Left renal pelvis (tissue), 4 donors: Measurements from ENCODE around the gene KRCC1. TPM values are rescaled to one million over a fixed set of nuclear protein-coding genes. Genes with fewer than 3 reads are reported as not detected.
"Not testable (repeated sequence)": the region's sequence is repeated elsewhere in the genome, so short reads cannot be mapped to it uniquely, and the experiment has no call there.

ENCODE experiments used
- DNase-seq, 4 donors: peaks; one replicate each; pipeline ENCODE4 v3.0.0-alpha.2; 2013; ENCODE audit warnings: low read depth in 4 of 4, low spot score in 3 of 4
- polyA plus RNA-seq, 4 donors: library from polyadenylated mRNA; unstranded; fragments of 120-200 nt; gene quantifications; one replicate each; pipeline ENCODE4 v1.2.1, GENCODE V29; 2013; ENCODE audit not compliant: insufficient read length in 4 of 4

The KRCC1 gene
- polyA plus RNA-seq, 4 donors = 40.5 to 64.5 (median 57.1) TPM

- DNase-seq = no peak
These were observed 48.6 kb downstream of the KRCC1 start for GRCh38 chr2:88006912-88007439.

- DNase-seq = no peak
These were observed 49.8 kb downstream of the KRCC1 start for GRCh38 chr2:88005776-88006175.

GRCh38 chr2:88003074-88003755 lies 52.4 kb downstream of the KRCC1 start:
- no peak for DNase-seq

GRCh38 chr2:88002359-88002707 lies 53.2 kb downstream of the KRCC1 start:
- DNase-seq = no peak

- DNase-seq = not testable (repeated sequence)
These were observed 55.1 kb downstream of the KRCC1 start for GRCh38 chr2:88000474-88000873.

GRCh38 chr2:87996570-87996969 lies 59.0 kb downstream of the KRCC1 start:
- no peak for DNase-seq

- DNase-seq = no peak
These were observed 59.8 kb downstream of the KRCC1 start for GRCh38 chr2:87995756-87996155.

- DNase-seq = not testable (repeated sequence)
These were observed 61.2 kb downstream of the KRCC1 start for GRCh38 chr2:87994304-87994850.

- not testable (repeated sequence) for DNase-seq
These were observed 63.0 kb downstream of the KRCC1 start for GRCh38 chr2:87992569-87992968.

- not testable (repeated sequence) for DNase-seq
These were observed 68.1 kb downstream of the KRCC1 start for GRCh38 chr2:87987473-87987872.

GRCh38 chr2:87985902-87986301 lies 69.7 kb downstream of the KRCC1 start:
- not testable (repeated sequence) for DNase-seq

- DNase-seq = not testable (repeated sequence)
These were observed 74.4 kb downstream of the KRCC1 start for GRCh38 chr2:87981182-87981581.

Other genes with a start within 250 kb of the KRCC1 start
- 1 to 10 TPM in 3 of 4 donors, under 1 TPM in 1; 0.72 to 2.1 (median 1.8) TPM for gene RGPD2, start 230.0 kb downstream of the KRCC1 start, polyA plus RNA-seq
- under 1 TPM in 1 of 4 donors, not detected in 3; 0.81 TPM for gene RNU2-63P, start 39.2 kb downstream of the KRCC1 start, polyA plus RNA-seq
- not detected for gene SMYD1, start 12.0 kb upstream of the KRCC1 start, polyA plus RNA-seq
- gene FABP1, start 72.3 kb upstream of the KRCC1 start, polyA plus RNA-seq = 10 to 100 TPM; 17.5 to 27.5 (median 22.6) TPM
- 10 to 100 TPM; 13.4 to 46.5 (median 28.5) TPM for gene THNSL2, start 114.6 kb upstream of the KRCC1 start, polyA plus RNA-seq